ENCODE results near the gene B9D1. TPM values are rescaled to one million over a fixed set of nuclear protein-coding genes. Genes with fewer than 3 reads are reported as not detected.
A peak's percentile ranks its signal among the peaks of the same experiment; 100 is the strongest.

Gene B9D1
- total RNA-seq, 8 experiments from 2014 or later, result 22.5 to 48.1 (median 36.5) TPM

DNA sequence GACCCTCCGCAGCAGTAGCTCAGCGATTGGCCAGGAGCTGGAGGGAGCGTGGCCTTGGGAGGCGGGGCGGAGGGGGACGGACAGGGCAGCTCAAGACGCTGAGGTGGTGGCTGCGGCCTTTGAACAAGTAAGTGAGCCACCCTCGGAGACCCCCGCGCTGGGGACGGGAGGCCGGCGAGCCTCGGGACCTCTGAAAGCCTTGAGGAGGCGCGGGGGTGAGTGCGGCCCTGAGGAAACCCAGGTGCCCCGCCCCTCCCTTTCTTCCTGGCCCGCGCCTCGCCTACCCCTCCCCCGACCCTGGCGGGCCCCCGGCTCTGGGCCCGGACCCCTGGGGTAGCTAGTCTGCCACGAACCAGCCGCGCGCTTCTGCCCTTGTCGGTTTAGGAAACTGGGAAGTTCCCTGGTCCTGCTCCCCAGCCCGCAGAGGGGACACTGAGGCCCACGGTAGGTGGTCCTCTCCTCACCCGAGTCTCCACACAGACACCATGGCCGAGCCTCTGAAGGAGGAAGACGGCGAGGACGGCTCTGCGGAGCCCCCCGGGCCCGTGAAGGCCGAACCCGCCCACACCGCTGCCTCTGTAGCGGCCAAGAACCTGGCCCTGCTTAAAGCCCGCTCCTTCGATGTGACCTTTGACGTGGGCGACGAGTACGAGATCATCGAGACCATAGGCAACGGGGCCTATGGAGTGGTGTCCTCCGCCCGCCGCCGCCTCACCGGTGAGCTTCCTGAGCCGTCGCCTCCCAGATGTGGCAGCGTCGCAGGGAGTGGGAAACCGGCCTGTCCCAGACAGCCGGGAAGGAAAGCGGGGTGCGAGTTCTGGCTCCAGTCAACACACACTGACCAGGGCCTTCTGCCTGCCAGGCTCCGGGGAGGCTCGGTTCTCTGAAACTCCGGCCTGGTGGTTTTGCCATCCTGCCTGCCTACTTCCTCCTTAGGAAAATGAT, 16.2 kb upstream of the B9D1 start, which contains the start of gene MAPK7:
Gene MAPK7, plus strand, starts transcription at position 83 of the 945 bp plus-strand sequence. Its CDS starts 403 bp downstream, at position 486.
- ATAC-seq (replicated peaks in 6 of 8), result peak in 3 of 8 experiments; percentile 0 to 5 (median 1)
- peaks cover 6 to 11% of the 10 kb centered on the region in 2 donors for H3K4me1 ChIP-seq (replicated peaks in 1 of 2)
- peak within 1 kb of the TSS; percentile 91 to 97 for H3K27ac ChIP-seq
- H3K4me3 ChIP-seq, result peak within 1 kb of the TSS; percentile 50 to 62 (median 56)
- in situ Hi-C loops (cut with MboI; ENCODE audit: low pct_unique_long_range_greater_than_20kb in 2 of 9, low sequenced_read_pairs in 9 of 9, unreplicated experiment in 9 of 9), result loop anchor here in 1 of 9 experiments (5.0 kb wide), 1 partner anchor 69 kb away; no protein-coding TSS in a partner anchor
- WGBS, 10 experiments, result 0 to 14% (median 5%) methylated on average over 1 to 7 of the region's 69 CpGs; no CpG with 5 or more reads in 6 of the 10 experiments

- 0 to 2% (median 1%) methylated on average over 1 to 23 of the region's 67 CpGs; no CpG with 5 or more reads in 4 of the 10 experiments for WGBS, 10 experiments
- peak; percentile 77 to 89 (median 88) for ATAC-seq (replicated peaks in 6 of 8)
- Histone ChIP-seq H3K27ac (peak overlapping the region; percentile 91 to 97), H3K4me1 (replicated peaks in 1 of 2) (peaks cover 6 to 11% of the 10 kb centered on the region in 2 donors), H3K4me3 (peak overlapping the region; percentile 50 to 62 (median 56))
- in situ Hi-C loops (cut with MboI; ENCODE audit: low pct_unique_long_range_greater_than_20kb in 2 of 9, low sequenced_read_pairs in 9 of 9, unreplicated experiment in 9 of 9), result loop anchor here in 1 of 9 experiments (5.0 kb wide), 1 partner anchor 69 kb away; no protein-coding TSS in a partner anchor
Observed at GRCh38 chr17:19377602-19378415, 15.3 kb upstream of the B9D1 start.

GRCh38 chr17:19376811-19377210, 14.3 kb upstream of the B9D1 start:
- peak overlapping the region; percentile 91 to 97 for H3K27ac ChIP-seq
- ATAC-seq (replicated peaks in 6 of 8), result no peak
- peaks cover 6 to 11% of the 10 kb centered on the region in 2 donors for H3K4me1 ChIP-seq (replicated peaks in 1 of 2)
- 0 to 100% (median 39%) methylated on average over 1 to 2 of the region's 2 CpGs for WGBS, 10 experiments
- in situ Hi-C loops (cut with MboI; ENCODE audit: low pct_unique_long_range_greater_than_20kb in 2 of 9, low sequenced_read_pairs in 9 of 9, unreplicated experiment in 9 of 9), result loop anchor here in 1 of 9 experiments (5.0 kb wide), 1 partner anchor 70 kb away; no protein-coding TSS in a partner anchor
- H3K4me3 ChIP-seq, result peak overlapping the region; percentile 48 to 62 (median 56)

DNA sequence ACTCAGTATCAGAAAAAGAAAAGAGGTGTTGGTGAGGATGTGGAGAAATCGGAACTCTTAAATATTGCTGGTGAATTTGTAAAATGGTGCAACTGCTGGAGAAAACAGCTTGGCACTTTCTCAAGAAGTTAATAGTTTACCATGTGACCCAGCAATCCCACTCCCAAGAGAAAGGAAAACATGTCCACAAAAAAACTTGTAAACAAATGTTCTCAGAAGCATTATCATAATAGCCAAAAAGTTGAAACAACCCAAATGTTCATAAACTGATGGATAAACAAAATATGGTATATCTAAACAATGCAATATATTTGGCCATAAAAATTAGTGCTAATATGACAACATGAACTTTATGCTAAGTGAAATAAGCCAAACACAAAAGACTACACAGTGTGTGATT, 13.2 kb upstream of the B9D1 start:
- in situ Hi-C loops (cut with MboI; ENCODE audit: low pct_unique_long_range_greater_than_20kb in 2 of 9, low sequenced_read_pairs in 9 of 9, unreplicated experiment in 9 of 9), result loop anchor here in 1 of 9 experiments (5.0 kb wide), 1 partner anchor 72 kb away; no protein-coding TSS in a partner anchor
- Histone ChIP-seq H3K27ac (no peak overlapping the region), H3K4me3 (no peak overlapping the region), H3K4me1 (replicated peaks in 1 of 2) (peaks cover 6 to 11% of the 10 kb centered on the region in 2 donors)
- no peak for ATAC-seq (replicated peaks in 6 of 8)
- 100% methylated on average over 1 of the region's 1 CpG; no CpG with 5 or more reads in 6 of the 10 experiments for WGBS, 10 experiments

DNA sequence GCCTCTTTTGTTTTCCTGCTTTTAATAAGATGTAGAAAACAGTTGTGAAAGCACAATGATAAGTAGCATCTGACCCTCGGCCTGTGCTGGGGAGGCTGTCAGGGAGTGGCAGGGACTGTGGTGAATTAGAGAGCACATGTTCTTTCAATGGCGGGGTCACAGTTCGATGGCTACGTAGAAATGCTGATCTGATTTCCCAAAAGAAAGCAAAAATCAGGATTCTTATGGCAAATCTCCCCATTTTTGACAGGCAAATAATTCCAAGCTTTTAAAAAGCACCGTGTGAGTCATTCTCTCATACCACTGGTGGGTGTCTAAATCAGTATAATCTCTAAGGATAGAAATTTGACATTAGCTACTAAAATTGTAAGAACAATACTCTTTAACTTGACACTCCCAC, 11.6 kb upstream of the B9D1 start:
- 38 to 89% (median 74%) methylated on average over 1 to 5 of the region's 5 CpGs; no CpG with 5 or more reads in 2 of the 10 experiments for WGBS, 10 experiments
- Histone ChIP-seq H3K27ac (no peak overlapping the region), H3K4me3 (no peak overlapping the region), H3K4me1 (replicated peaks in 1 of 2) (peaks cover under 1 to 5% of the 10 kb centered on the region in 2 donors)
- no peak for ATAC-seq (replicated peaks in 6 of 8)
- in situ Hi-C loops (cut with MboI; ENCODE audit: low pct_unique_long_range_greater_than_20kb in 2 of 9, low sequenced_read_pairs in 9 of 9, unreplicated experiment in 9 of 9), result loop anchor here in 8 of 9 experiments (25.0 kb wide), 2 partner anchors 88 to 388 kb away; no protein-coding TSS in a partner anchor

DNA sequence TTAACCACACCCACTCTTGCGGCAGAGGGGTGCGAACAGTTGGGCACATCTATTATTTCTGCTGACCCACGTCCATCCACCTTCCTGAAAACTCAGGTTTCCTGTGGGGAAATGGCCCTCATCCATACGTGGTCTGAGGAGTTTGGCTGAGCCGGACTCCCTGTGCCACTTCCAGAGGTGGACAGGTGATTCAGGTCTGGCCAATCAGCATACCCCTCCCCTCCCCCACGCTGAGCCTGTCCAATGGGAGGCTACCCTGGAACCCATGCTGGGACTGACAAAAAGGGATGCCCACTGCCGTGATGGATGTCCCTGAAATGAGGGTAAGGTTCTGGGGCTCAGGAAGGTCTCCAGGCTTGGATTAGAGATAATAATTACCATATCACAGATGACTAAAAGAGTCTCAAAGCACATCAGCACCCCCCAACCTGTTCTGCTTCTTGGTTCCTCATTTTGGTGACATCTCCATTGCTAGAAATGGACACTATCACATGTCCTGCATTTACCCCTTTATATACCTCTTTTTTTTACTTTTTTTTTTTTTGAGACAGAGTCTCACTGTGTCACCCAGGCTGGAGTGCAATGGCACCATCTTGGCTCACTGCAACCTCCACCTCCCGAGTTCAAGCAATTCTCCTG, 10.5 kb upstream of the B9D1 start:
- 14 to 100% (median 67%) methylated on average over 1 to 5 of the region's 8 CpGs; no CpG with 5 or more reads in 2 of the 10 experiments for WGBS, 10 experiments
- in situ Hi-C loops (cut with MboI; ENCODE audit: low pct_unique_long_range_greater_than_20kb in 2 of 9, low sequenced_read_pairs in 9 of 9, unreplicated experiment in 9 of 9), result loop anchor here in 8 of 9 experiments (25.0 kb wide), 2 partner anchors 89 to 389 kb away; no protein-coding TSS in a partner anchor
- ATAC-seq (replicated peaks in 6 of 8), result no peak

DNA sequence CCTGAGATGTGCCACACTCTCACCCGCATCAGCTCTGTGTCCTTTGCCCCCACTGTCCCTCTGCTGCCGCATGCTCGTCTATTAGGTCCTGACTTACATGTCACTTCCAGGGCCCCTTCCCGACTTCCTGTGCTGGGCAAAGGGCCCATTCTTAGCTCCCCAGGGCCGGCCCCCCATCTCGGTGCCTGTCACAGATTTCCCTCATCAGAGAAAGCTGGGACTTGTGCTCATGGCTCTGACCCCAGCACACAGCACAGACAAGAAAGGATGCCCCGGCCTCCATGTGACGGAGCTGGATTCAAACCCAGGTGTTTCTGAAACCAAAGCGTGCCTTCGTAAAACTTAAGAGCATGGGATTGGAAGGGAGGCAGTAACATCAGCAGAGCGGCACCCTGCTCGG, 9.9 kb upstream of the B9D1 start:
- ATAC-seq (replicated peaks in 6 of 8), result no peak
- H3K4me3 ChIP-seq, result no peak overlapping the region
- H3K4me1 ChIP-seq (replicated peaks in 1 of 2), result peaks cover 0 to 5% of the 10 kb centered on the region in 2 donors
- WGBS, 10 experiments, result 80 to 100% (median 85%) methylated on average over 1 to 6 of the region's 12 CpGs; no CpG with 5 or more reads in 4 of the 10 experiments
- in situ Hi-C loops (cut with MboI; ENCODE audit: low pct_unique_long_range_greater_than_20kb in 2 of 9, low sequenced_read_pairs in 9 of 9, unreplicated experiment in 9 of 9), result loop anchor here in 8 of 9 experiments (25.0 kb wide), 2 partner anchors 90 to 390 kb away; no protein-coding TSS in a partner anchor
- H3K27ac ChIP-seq, result no peak overlapping the region

More for the DNA sequence above, 10.5 kb upstream of the B9D1 start:
- Histone ChIP-seq H3K4me1 (replicated peaks in 1 of 2) (peaks cover 0 to 5% of the 10 kb centered on the region in 2 donors), H3K27ac (no peak overlapping the region), H3K4me3 (no peak overlapping the region)

DNA sequence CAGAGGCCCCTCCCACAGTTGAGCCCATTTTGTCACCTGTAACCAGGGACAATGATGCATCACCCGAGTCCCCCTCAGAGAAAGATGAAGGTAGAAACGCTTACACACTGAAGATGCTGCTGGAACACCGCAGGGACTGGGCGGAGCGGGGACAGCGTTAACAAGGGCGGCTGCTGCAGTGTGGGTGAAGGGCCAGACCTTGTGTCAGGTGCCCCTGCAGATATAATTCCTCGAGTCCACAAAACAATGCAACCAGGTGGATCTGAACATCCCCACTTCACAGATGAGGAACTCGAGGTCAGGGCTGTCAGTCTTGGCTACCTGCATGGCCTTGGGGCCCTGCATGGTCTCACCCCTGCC, 9.5 kb upstream of the B9D1 start:
- in situ Hi-C loops (cut with MboI; ENCODE audit: low pct_unique_long_range_greater_than_20kb in 2 of 9, low sequenced_read_pairs in 9 of 9, unreplicated experiment in 9 of 9), result loop anchor here in 8 of 9 experiments (25.0 kb wide), 2 partner anchors 90 to 390 kb away; no protein-coding TSS in a partner anchor
- no peak for ATAC-seq (replicated peaks in 6 of 8)
- 77 to 100% (median 86%) methylated on average over 1 to 9 of the region's 9 CpGs; no CpG with 5 or more reads in 6 of the 10 experiments for WGBS, 10 experiments
- no peak overlapping the region for H3K27ac ChIP-seq
- H3K4me1 ChIP-seq (replicated peaks in 1 of 2), result peaks cover 0 to 5% of the 10 kb centered on the region in 2 donors
- no peak overlapping the region for H3K4me3 ChIP-seq

DNA sequence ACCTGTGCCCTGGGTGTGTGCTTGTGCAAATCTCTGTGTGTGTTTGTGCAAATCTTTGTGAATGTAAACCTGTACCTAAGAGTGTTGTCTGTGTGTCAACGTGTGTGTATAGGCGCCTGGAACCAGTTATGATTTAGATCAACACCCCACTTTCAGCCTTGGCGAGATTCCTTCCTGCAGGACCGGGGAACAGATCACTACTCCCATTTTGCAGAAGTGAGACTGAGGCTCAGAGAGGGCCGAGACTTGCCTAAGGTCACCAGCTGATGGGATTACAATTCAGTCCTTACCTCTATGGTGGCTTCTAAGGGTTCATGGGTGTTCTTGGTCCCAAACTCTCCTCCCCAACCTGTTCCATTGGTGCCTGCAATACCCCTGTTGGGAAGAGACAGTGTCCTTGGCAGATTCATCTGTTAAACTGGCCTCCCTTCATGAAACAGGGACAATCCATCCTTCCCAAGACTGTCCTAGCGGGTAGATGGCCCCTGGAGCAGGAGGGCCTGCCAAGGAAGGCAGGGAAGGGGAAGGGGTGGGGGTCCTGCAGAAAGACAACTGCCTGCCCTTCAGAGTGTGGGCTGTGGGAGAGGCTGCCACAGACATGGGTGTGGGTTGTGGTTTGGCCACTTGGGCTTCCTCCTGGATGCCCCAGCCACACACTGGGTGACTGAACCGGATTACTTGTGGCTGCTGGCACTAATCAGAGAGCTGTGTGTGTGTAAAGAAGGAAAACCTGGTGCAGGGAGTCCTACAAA, 8.9 kb upstream of the B9D1 start:
- in situ Hi-C loops (cut with MboI; ENCODE audit: low pct_unique_long_range_greater_than_20kb in 2 of 9, low sequenced_read_pairs in 9 of 9, unreplicated experiment in 9 of 9), result loop anchor here in 8 of 9 experiments (25.0 kb wide), 2 partner anchors 91 to 391 kb away; no protein-coding TSS in a partner anchor
- Histone ChIP-seq H3K27ac (no peak overlapping the region), H3K4me3 (no peak overlapping the region), H3K4me1 (replicated peaks in 1 of 2) (no peaks in the 10 kb centered on the region)
- 20 to 100% (median 85%) methylated on average over 1 to 5 of the region's 7 CpGs; no CpG with 5 or more reads in 2 of the 10 experiments for WGBS, 10 experiments
- ATAC-seq (replicated peaks in 6 of 8), result no peak

- ATAC-seq (replicated peaks in 6 of 8), result peak in 6 of 8 experiments; percentile 9 to 73 (median 31)
- Histone ChIP-seq H3K4me3 (no peak overlapping the region), H3K27ac (no peak overlapping the region), H3K4me1 (replicated peaks in 1 of 2) (no peaks in the 10 kb centered on the region)
- 0 to 93% (median 67%) methylated on average over 1 to 5 of the region's 7 CpGs; no CpG with 5 or more reads in 5 of the 10 experiments for WGBS, 10 experiments
- in situ Hi-C loops (cut with MboI; ENCODE audit: low pct_unique_long_range_greater_than_20kb in 2 of 9, low sequenced_read_pairs in 9 of 9, unreplicated experiment in 9 of 9), result loop anchor here in 8 of 9 experiments (25.0 kb wide), 2 partner anchors 92 to 392 kb away; no protein-coding TSS in a partner anchor
Observed at GRCh38 chr17:19370493-19370960, 8.0 kb upstream of the B9D1 start.

Measured in motor neuron (in vitro differentiated cells).